Measurements from ENCODE around the gene KISS1.

GRCh38 chr1:204198348-204199340 lies 2.4 kb upstream of the KISS1 start:
- TF ChIP-seq RCOR1 (IDR thresholded peaks at IDR 0.05; ENCODE audit: low read length): no peak
- TF ChIP-seq USF2 (IDR thresholded peaks at IDR 0.05; ENCODE audit: borderline replicate concordance, low read depth, low read length): no peak
- no peak for TF ChIP-seq SMC3 (IDR thresholded peaks at IDR 0.05; ENCODE audit: low read depth, low read length)
- no peak for TF ChIP-seq GATA2 (CRISPR knock-in tag; IDR thresholded peaks at IDR 0.05)
- TF ChIP-seq YY1 (IDR thresholded peaks at IDR 0.05; ENCODE audit: low read depth): no peak
- no peak for TF ChIP-seq POLR2AphosphoS5 (IDR thresholded peaks at IDR 0.05; ENCODE audit: low read depth, low read length)
- TF ChIP-seq CTCF (IDR thresholded peaks at IDR 0.05): no peak; the same call in 1 of the 2 replicates
- TF ChIP-seq JUND (IDR thresholded peaks at IDR 0.05): no peak; the same call in 1 of the 2 replicates
- no peak for TF ChIP-seq MXI1 (IDR thresholded peaks at IDR 0.05; ENCODE audit: low read depth, low read length)
- TF ChIP-seq CHD2 (IDR thresholded peaks at IDR 0.05; ENCODE audit: low read length, partially characterized antibody): no peak
- 0 out of 4 replicates have a peak, but pooled peaks of 1 of the 2 experiments have one; percentile 37 for TF ChIP-seq EP300 (IDR thresholded peaks at IDR 0.05; ENCODE audit: borderline replicate concordance in 1 of 2, low read depth in 1 of 2, low read length in 1 of 2)

Measured in SK-N-SH (cell line).